Activated CD8-positive, alpha-beta memory T cell treated with anti-CD3 and anti-CD28 coated beads for 36 hours (primary cell): ENCODE results near the gene SLC27A1. TPM values are rescaled to one million over a fixed set of nuclear protein-coding genes. Genes with fewer than 3 reads are reported as not detected.
"Not testable (repeated sequence)": the region's sequence is repeated elsewhere in the genome, so short reads cannot be mapped to it uniquely, and the experiment has no call there.

Source experiments
- CTCF ChIA-PET: fragments of 350-600 bp; sonication (Branson Sonifier 250); formaldehyde crosslinking; loops from one replicate; lab custom pipeline; 2021; ENCODE audit warnings: antibody characterized with exemption; lab: Charles Lee
- POLR2A ChIA-PET: fragments of 350-600 bp; sonication (Branson Sonifier 250); formaldehyde crosslinking; loops from one replicate; lab custom pipeline; 2021; ENCODE audit warnings: antibody characterized with exemption; lab: Charles Lee
- total RNA-seq, 2 experiments: library from RNA; stranded (reverse); gene quantifications; one replicate each; pipeline ENCODE4 v1.2.3, GENCODE V29; 2021

Gene SLC27A1
- total RNA-seq, 2 experiments from 2014 or later, result 2.5 to 3.2 TPM

DNA sequence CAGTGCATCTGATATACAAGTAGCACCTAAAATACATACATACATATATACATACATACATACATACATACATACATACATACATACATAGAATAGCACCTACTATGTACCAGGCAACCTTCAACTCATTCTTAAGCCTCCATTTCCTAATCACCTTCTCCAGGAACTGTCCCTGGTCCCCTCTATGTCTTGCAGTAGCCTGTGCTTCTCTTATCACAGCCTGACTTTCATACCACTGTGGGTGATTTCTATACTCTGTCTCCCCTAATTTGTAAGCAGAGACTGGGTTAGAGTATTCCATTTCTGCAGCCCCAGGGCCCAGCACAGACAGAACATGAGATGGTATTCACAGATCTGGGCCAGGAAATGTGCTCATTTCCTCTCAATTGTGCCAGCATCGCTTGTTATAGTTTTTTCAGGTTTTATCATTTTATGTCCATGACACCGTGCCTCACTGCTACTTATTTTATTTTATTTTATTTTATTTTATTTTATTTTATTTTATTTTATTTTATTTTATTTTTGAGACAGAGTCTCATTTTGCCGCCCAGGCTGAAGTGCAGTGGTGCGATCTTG, 70.9 kb downstream of the SLC27A1 start:
- ChIA-PET POLR2A (no interaction called here), CTCF (no interaction called here)

GRCh38 chr19:17542042-17542441, 71.7 kb downstream of the SLC27A1 start:
- CTCF ChIA-PET, result no interaction called here
- POLR2A ChIA-PET, result no interaction called here

GRCh38 chr19:17542793-17543582, 72.7 kb downstream of the SLC27A1 start:
- ChIA-PET POLR2A (no interaction called here), CTCF (no interaction called here)

DNA sequence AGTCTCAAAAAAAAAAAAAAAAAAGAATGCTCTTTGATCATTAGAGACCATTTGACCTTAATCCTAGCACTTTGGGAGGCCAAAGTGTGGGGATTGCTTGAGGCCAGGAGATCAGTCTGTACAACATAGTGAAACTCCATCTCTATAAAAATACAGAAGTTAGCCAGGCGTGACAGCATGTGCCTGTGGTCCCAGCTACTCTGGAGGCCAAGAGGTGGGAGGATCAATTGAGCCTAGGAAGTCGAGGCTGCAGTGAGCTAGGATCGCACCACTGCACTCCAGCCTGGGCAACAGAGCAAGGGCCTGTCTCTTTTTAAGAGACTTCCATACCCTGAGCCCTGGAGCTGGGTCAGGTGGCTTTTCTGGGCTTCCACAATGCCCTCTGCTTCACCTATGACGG, 73.7 kb downstream of the SLC27A1 start:
- CTCF ChIA-PET, result no interaction called here

GRCh38 chr19:17544418-17544817, 74.1 kb downstream of the SLC27A1 start:
- POLR2A ChIA-PET, result no interaction called here
- CTCF ChIA-PET, result interaction anchor here (0.5 kb wide), 1 partner anchor 91 kb away, joined by 3 read pairs; no protein-coding TSS in a partner anchor

More for the DNA sequence above, 73.7 kb downstream of the SLC27A1 start:
- POLR2A ChIA-PET, result no interaction called here

GRCh38 chr19:17548145-17548544, 77.8 kb downstream of the SLC27A1 start:
- CTCF ChIA-PET, result no interaction called here
- POLR2A ChIA-PET, result interaction anchor here (0.5 kb wide), 1 partner anchor 216 kb away, joined by 4 read pairs; no protein-coding TSS in a partner anchor

- ChIA-PET CTCF (no interaction called here), POLR2A (no interaction called here)
Observed at GRCh38 chr19:17549085-17549740, 78.9 kb downstream of the SLC27A1 start.

GRCh38 chr19:17550076-17550667, 79.8 kb downstream of the SLC27A1 start:
- CTCF ChIA-PET, result interaction anchor here (0.6 to 1.1 kb wide), 2 partner anchors 15 to 470 kb away, joined by 4 to 5 read pairs; no protein-coding TSS in a partner anchor
- POLR2A ChIA-PET, result no interaction called here

- POLR2A ChIA-PET, result not testable (repeated sequence)
- CTCF ChIA-PET, result interaction anchor here (1.0 to 1.3 kb wide), 2 partner anchors 21 to 56 kb away, joined by 3 to 5 read pairs; no protein-coding TSS in a partner anchor
Observed at GRCh38 chr19:17552735-17553134, 82.4 kb downstream of the SLC27A1 start.

GRCh38 chr19:17553256-17553655, 82.9 kb downstream of the SLC27A1 start:
- CTCF ChIA-PET, result interaction anchor here (0.7 to 1.3 kb wide), 3 partner anchors 21 to 542 kb away, joined by 3 to 5 read pairs (median 4); no protein-coding TSS in a partner anchor
- POLR2A ChIA-PET, result interaction anchor here (0.6 kb wide), 1 partner anchor 180 kb away, joined by 3 read pairs; no protein-coding TSS in a partner anchor

GRCh38 chr19:17554968-17555479, 84.7 kb downstream of the SLC27A1 start:
- POLR2A ChIA-PET, result no interaction called here
- CTCF ChIA-PET, result no interaction called here

DNA sequence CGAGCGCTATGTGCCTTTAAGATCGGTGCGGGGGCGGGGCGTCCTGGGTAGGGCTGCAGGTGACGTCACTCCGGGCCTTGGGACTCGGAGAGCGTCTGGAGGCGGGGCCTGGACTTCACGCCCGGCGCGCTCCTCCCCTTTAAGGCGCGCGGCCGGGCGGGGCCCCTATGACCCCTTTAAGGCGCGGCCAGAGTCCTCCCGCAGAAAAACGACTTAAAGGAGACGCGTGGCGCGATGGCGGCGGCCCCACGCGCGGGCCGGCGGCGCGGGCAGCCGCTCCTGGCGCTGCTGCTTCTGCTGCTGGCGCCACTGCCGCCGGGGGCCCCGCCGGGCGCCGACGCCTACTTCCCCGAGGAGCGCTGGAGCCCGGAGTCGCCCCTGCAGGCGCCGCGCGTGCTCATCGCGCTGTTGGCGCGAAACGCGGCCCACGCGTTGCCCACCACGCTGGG, 85.2 kb downstream of the SLC27A1 start, which contains the start of gene COLGALT1:
Gene COLGALT1 (plus strand): TSS at position 170 of the 449 bp plus-strand sequence. CDS start 65 bp downstream, at position 235.
- CTCF ChIA-PET, result no interaction called here
- POLR2A ChIA-PET, result no interaction called here

Other genes starting within 250 kb of the SLC27A1 start
- gene OCEL1, start 244.3 kb upstream of the SLC27A1 start, total RNA-seq, result 10 to 100 TPM; 20.4 to 22.9 TPM
- gene NR2F6, start 224.6 kb upstream of the SLC27A1 start, total RNA-seq, result 10 to 100 TPM in 1 of 2 experiments, 1 to 10 TPM in 1; 9.7 to 10.3 TPM
- gene USHBP1, start 205.8 kb upstream of the SLC27A1 start, total RNA-seq, result under 1 TPM in 1 of 2 experiments, not detected in 1; 0.06 TPM
- gene BABAM1, start 203.1 kb upstream of the SLC27A1 start, total RNA-seq, result 100 to 1,000 TPM; 129 to 131 TPM
- 10 to 100 TPM; 20.6 to 21.0 TPM for gene ANKLE1, start 188.6 kb upstream of the SLC27A1 start, total RNA-seq
- gene ABHD8, start 167.1 kb upstream of the SLC27A1 start, total RNA-seq, result 1 to 10 TPM; 4.9 to 5.6 TPM
- 100 to 1,000 TPM; 126 to 132 TPM for gene MRPL34, start 164.7 kb upstream of the SLC27A1 start, total RNA-seq
- 10 to 100 TPM; 44.1 to 45.9 TPM for gene DDA1, start 161.0 kb upstream of the SLC27A1 start, total RNA-seq
- 1 to 10 TPM; 3.2 TPM for gene ANO8, start 135.7 kb upstream of the SLC27A1 start, total RNA-seq
- gene GTPBP3, start 133.0 kb upstream of the SLC27A1 start, total RNA-seq, result 10 to 100 TPM; 55.8 to 56.8 TPM
- gene PLVAP, start 93.2 kb upstream of the SLC27A1 start, total RNA-seq, result not detected
- gene CCDC194, start 76.3 kb upstream of the SLC27A1 start, total RNA-seq, result 1 to 10 TPM; 1.3 to 1.4 TPM
- gene BST2, start 64.9 kb upstream of the SLC27A1 start, total RNA-seq, result 100 to 1,000 TPM; 121 to 126 TPM
- 10 to 100 TPM; 36.1 to 38.2 TPM for gene MVB12A, start 50.5 kb upstream of the SLC27A1 start, total RNA-seq
- gene TMEM221, start 21.9 kb upstream of the SLC27A1 start, total RNA-seq, result not detected
- gene NXNL1, start 9.6 kb upstream of the SLC27A1 start, total RNA-seq, result not detected
- 10 to 100 TPM; 57.9 to 61.9 TPM for gene PGLS, start 41.1 kb downstream of the SLC27A1 start, total RNA-seq
- gene COLGALT1, start 85.1 kb downstream of the SLC27A1 start, total RNA-seq, result 100 to 1,000 TPM in 1 of 2 experiments, 10 to 100 TPM in 1; 97.2 to 100 TPM
- gene UNC13A, start 217.8 kb downstream of the SLC27A1 start, total RNA-seq, result under 1 TPM in 1 of 2 experiments, not detected in 1; 0.02 TPM
- gene MAP1S, start 249.0 kb downstream of the SLC27A1 start, total RNA-seq, result 10 to 100 TPM; 59.1 to 69.5 TPM